Uterus (tissue), 2 donors: ENCODE data around the gene TSPAN18.

Experiments
- POLR2A ChIP-seq, 2 donors: fragments of 450-650 bp; IDR thresholded peaks; one replicate each; pipeline ENCODE4 v1.6.1; 2016; ENCODE audit warnings: antibody characterized with exemption in 2 of 2, mild to moderate bottlenecking in 1 of 2, moderate library complexity in 1 of 2
- TF ChIP-seq, protein P1 (sequence below), 4 experiments: fragments of 200-600 bp in 2 of 4; fragments of 450-650 bp in 2 of 4; sonication (generic) in 2 of 4; IDR thresholded peaks; one replicate each; pipeline ENCODE4 v1.5.1; 2016 to 2019; ENCODE audit warnings: antibody characterized with exemption in 4 of 4, mild to moderate bottlenecking in 2 of 4, moderate library complexity in 1 of 4

DNA sequence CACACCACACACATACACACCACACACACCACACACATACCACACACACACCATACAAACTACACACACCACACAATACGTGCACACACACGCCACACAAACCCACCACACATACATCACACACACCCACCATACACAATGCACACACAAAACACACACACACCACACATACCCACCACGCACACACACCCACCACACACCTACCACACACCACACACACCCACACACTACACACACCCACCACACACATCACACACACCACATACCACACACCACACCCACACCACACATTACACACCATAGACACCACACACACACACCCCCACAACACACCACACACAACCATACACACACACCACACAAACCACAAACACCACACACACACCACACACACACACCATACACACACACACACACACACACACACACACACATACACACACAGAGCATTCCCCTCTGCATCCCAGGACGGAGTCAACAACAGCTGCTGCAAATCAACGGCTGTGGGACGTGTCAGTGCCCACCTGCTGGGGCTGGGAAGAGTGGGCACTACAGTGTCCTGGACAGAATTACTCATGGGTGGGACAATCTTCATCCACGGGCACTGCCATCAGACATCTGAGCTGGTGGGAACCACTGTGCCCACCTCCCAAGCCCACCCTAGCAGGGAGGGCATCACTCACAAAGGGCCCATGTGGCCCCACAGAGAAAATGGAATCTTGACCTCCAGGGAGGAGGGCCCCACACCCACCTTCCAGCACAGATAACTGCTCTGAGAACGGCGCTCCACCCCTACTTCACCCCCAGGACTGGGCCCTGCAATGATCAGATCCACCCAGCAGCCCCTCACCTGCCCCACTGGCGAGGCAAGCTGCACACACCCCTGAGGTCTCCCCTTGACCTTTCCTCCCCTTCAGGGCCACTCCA, 215.5 kb downstream of the TSPAN18 start:
- TF ChIP-seq, protein P1, sequence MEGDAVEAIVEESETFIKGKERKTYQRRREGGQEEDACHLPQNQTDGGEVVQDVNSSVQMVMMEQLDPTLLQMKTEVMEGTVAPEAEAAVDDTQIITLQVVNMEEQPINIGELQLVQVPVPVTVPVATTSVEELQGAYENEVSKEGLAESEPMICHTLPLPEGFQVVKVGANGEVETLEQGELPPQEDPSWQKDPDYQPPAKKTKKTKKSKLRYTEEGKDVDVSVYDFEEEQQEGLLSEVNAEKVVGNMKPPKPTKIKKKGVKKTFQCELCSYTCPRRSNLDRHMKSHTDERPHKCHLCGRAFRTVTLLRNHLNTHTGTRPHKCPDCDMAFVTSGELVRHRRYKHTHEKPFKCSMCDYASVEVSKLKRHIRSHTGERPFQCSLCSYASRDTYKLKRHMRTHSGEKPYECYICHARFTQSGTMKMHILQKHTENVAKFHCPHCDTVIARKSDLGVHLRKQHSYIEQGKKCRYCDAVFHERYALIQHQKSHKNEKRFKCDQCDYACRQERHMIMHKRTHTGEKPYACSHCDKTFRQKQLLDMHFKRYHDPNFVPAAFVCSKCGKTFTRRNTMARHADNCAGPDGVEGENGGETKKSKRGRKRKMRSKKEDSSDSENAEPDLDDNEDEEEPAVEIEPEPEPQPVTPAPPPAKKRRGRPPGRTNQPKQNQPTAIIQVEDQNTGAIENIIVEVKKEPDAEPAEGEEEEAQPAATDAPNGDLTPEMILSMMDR (IDR thresholded peaks at IDR 0.05) = no peak
- TF ChIP-seq POLR2A (IDR thresholded peaks at IDR 0.05) = no peak
